Measurements from ENCODE around the gene TUT4.
"Not testable (repeated sequence)": the region's sequence is repeated elsewhere in the genome, so short reads cannot be mapped to it uniquely, and the experiment has no call there.

Gene TUT4

GRCh38 chr1:52592637-52593323 lies 39.9 kb upstream of the TUT4 start:
- H3K27me3 ChIP-seq (ENCODE audit: control insufficient read depth, insufficient read depth, low read length) = no peaks in the 10 kb centered on the region
- no peaks in the 10 kb centered on the region for H3K9me3 ChIP-seq (ENCODE audit: control insufficient read depth, insufficient read depth, low read length)
- H3K9ac ChIP-seq (ENCODE audit: low read depth, low read length) = no peak overlapping the region
- H3K4me3 ChIP-seq (ENCODE audit: low read depth, low read length) = no peak overlapping the region
- no peak overlapping the region for H3K27ac ChIP-seq (ENCODE audit: low read depth, low read length)
- no peaks in the 10 kb centered on the region for H3K36me3 ChIP-seq (ENCODE audit: control insufficient read depth, insufficient read depth, low read length)
- peaks cover 6% of the 10 kb centered on the region for H3K4me1 ChIP-seq (ENCODE audit: control insufficient read depth, insufficient read depth, low read length)

DNA sequence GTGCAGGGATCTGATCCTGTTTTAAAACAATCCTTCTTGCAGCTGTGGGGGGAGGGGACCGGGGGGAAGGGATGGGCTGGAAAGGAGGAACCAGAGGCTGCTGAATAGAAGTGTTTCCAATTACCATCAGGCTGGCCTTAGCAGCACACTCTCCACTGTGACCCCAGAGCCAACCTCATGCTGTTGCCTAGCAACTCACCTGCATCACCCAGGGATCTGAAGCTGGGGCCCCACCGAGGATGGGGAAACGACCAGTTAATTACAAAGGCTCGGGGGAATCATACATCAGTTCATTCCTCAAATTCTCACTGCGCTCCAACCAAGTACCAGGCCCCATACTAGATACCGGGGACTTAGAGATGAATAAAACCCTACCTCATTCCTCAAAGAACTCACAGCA lies 37.4 kb upstream of the TUT4 start:
- Histone ChIP-seq H3K4me3 (ENCODE audit: low read depth, low read length) (no peak overlapping the region), H3K9me3 (ENCODE audit: control insufficient read depth, insufficient read depth, low read length) (no peaks in the 10 kb centered on the region), H3K36me3 (ENCODE audit: control insufficient read depth, insufficient read depth, low read length) (no peaks in the 10 kb centered on the region), H3K9ac (ENCODE audit: low read depth, low read length) (no peak overlapping the region), H3K4me1 (ENCODE audit: control insufficient read depth, insufficient read depth, low read length) (peaks cover 6% of the 10 kb centered on the region), H3K27ac (ENCODE audit: low read depth, low read length) (no peak overlapping the region), H3K27me3 (ENCODE audit: control insufficient read depth, insufficient read depth, low read length) (no peaks in the 10 kb centered on the region)

GRCh38 chr1:52588535-52588934 lies 35.6 kb upstream of the TUT4 start:
- no peaks in the 10 kb centered on the region for H3K36me3 ChIP-seq (ENCODE audit: control insufficient read depth, insufficient read depth, low read length)
- H3K9ac ChIP-seq (ENCODE audit: low read depth, low read length) = no peak overlapping the region
- H3K4me1 ChIP-seq (ENCODE audit: control insufficient read depth, insufficient read depth, low read length) = peaks cover 6% of the 10 kb centered on the region
- H3K27me3 ChIP-seq (ENCODE audit: control insufficient read depth, insufficient read depth, low read length) = no peaks in the 10 kb centered on the region
- H3K9me3 ChIP-seq (ENCODE audit: control insufficient read depth, insufficient read depth, low read length) = no peaks in the 10 kb centered on the region
- no peak overlapping the region for H3K27ac ChIP-seq (ENCODE audit: low read depth, low read length)
- no peak overlapping the region for H3K4me3 ChIP-seq (ENCODE audit: low read depth, low read length)

DNA sequence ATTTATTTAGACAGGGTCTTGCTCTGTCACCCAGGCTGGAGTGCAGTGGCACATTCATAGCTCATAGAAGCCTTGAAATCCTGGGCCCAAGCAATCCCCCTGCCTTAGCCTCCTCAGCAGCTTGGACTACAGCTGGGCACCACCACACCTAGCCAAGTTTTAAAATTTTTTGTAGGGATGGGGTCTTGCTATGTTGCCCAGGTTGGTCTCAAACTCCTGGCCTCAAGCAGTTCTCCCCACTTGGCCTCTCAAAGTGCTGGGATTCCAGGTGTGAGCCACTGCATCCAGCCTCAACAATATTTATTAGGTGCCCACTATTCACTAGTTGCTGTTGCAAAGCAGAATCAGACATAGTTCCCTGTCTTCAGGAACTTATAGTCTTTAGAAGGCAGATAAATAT lies 35.1 kb upstream of the TUT4 start:
- Histone ChIP-seq H3K9me3 (ENCODE audit: control insufficient read depth, insufficient read depth, low read length) (no peaks in the 10 kb centered on the region), H3K36me3 (ENCODE audit: control insufficient read depth, insufficient read depth, low read length) (no peaks in the 10 kb centered on the region), H3K4me1 (ENCODE audit: control insufficient read depth, insufficient read depth, low read length) (peaks cover 6% of the 10 kb centered on the region), H3K9ac (ENCODE audit: low read depth, low read length) (no peak overlapping the region), H3K4me3 (ENCODE audit: low read depth, low read length) (no peak overlapping the region), H3K27ac (ENCODE audit: low read depth, low read length) (no peak overlapping the region), H3K27me3 (ENCODE audit: control insufficient read depth, insufficient read depth, low read length) (no peaks in the 10 kb centered on the region)

DNA sequence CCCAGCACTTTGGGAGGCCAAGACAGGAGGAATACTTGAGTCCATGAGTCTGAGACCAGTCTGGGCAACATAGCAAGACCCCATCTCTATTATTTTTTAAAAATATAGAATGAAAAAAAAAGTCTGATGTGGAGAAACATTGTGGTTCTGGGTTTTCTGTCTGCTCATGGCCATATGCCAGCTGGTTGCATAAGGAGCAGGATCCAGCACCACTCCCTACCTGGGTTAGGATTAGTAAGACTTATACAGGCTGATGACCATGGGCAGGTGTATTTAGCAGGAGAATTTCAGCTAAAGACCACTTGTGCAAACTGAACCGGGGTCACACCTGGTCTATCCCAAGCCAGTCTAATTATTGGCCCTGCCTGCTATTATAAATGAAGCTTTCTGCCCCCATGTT lies 32.6 kb upstream of the TUT4 start:
- Histone ChIP-seq H3K36me3 (ENCODE audit: control insufficient read depth, insufficient read depth, low read length) (no peaks in the 10 kb centered on the region), H3K4me3 (ENCODE audit: low read depth, low read length) (no peak overlapping the region), H3K9ac (ENCODE audit: low read depth, low read length) (no peak overlapping the region), H3K27ac (ENCODE audit: low read depth, low read length) (no peak overlapping the region), H3K27me3 (ENCODE audit: control insufficient read depth, insufficient read depth, low read length) (no peaks in the 10 kb centered on the region), H3K4me1 (ENCODE audit: control insufficient read depth, insufficient read depth, low read length) (peaks cover 6% of the 10 kb centered on the region), H3K9me3 (ENCODE audit: control insufficient read depth, insufficient read depth, low read length) (no peaks in the 10 kb centered on the region)

- no peak overlapping the region for H3K9ac ChIP-seq (ENCODE audit: low read depth, low read length)
- no peaks in the 10 kb centered on the region for H3K9me3 ChIP-seq (ENCODE audit: control insufficient read depth, insufficient read depth, low read length)
- H3K27ac ChIP-seq (ENCODE audit: low read depth, low read length) = no peak overlapping the region
- H3K4me1 ChIP-seq (ENCODE audit: control insufficient read depth, insufficient read depth, low read length) = no peaks in the 10 kb centered on the region
- H3K27me3 ChIP-seq (ENCODE audit: control insufficient read depth, insufficient read depth, low read length) = no peaks in the 10 kb centered on the region
- no peak overlapping the region for H3K4me3 ChIP-seq (ENCODE audit: low read depth, low read length)
- H3K36me3 ChIP-seq (ENCODE audit: control insufficient read depth, insufficient read depth, low read length) = no peaks in the 10 kb centered on the region
These were observed 29.3 kb upstream of the TUT4 start for GRCh38 chr1:52582116-52582696.

DNA sequence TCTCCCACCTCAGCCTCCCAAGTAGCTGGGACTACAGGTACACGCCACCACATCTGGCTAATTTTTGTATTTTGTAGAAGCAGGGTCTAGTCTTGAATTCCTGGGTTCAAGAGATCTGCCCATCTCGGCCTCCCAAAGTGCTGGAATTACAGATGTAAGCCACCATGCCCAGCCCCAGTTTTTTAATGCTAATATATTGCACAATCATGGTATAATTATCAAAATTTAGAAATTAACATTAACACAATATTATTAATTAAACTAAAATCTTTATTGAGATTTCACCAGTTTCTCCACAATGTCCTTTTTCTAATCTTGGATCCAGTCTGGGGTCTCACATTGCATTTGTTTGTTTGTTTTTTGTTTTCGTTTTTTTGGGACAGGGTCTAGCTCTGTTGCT lies 27.4 kb upstream of the TUT4 start:
- no peaks in the 10 kb centered on the region for H3K4me1 ChIP-seq (ENCODE audit: control insufficient read depth, insufficient read depth, low read length)
- H3K36me3 ChIP-seq (ENCODE audit: control insufficient read depth, insufficient read depth, low read length) = no peaks in the 10 kb centered on the region
- no peak overlapping the region for H3K4me3 ChIP-seq (ENCODE audit: low read depth, low read length)
- no peaks in the 10 kb centered on the region for H3K9me3 ChIP-seq (ENCODE audit: control insufficient read depth, insufficient read depth, low read length)
- H3K27me3 ChIP-seq (ENCODE audit: control insufficient read depth, insufficient read depth, low read length) = no peaks in the 10 kb centered on the region
- H3K9ac ChIP-seq (ENCODE audit: low read depth, low read length) = no peak overlapping the region
- H3K27ac ChIP-seq (ENCODE audit: low read depth, low read length) = no peak overlapping the region

- H3K27me3 ChIP-seq (ENCODE audit: control insufficient read depth, insufficient read depth, low read length) = no peaks in the 10 kb centered on the region
- no peak overlapping the region for H3K27ac ChIP-seq (ENCODE audit: low read depth, low read length)
- no peaks in the 10 kb centered on the region for H3K9me3 ChIP-seq (ENCODE audit: control insufficient read depth, insufficient read depth, low read length)
- no peak overlapping the region for H3K4me3 ChIP-seq (ENCODE audit: low read depth, low read length)
- no peaks in the 10 kb centered on the region for H3K36me3 ChIP-seq (ENCODE audit: control insufficient read depth, insufficient read depth, low read length)
- no peak overlapping the region for H3K9ac ChIP-seq (ENCODE audit: low read depth, low read length)
- H3K4me1 ChIP-seq (ENCODE audit: control insufficient read depth, insufficient read depth, low read length) = no peaks in the 10 kb centered on the region
These were observed 26.5 kb upstream of the TUT4 start for GRCh38 chr1:52579415-52579814.

DNA sequence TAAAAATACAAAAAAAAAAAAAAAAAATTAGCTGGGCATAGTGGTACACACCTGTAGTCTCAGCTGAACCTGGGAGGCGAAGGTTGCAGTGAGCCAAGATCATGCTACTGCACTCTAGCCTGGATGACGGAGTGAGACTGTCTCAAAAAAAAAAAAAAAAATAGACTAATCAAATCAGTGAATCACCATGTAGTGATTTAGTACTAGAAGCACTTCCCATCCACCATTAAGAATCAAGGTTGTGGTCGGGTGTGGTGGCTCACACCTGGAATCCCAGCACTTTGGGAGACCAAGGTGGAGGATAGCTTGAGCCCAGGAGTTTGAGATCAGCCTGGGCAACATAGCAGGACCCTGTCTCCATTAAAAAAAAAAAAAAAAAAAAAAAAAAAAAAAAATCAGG lies 25.2 kb upstream of the TUT4 start:
- not testable (repeated sequence) for H3K9ac ChIP-seq (ENCODE audit: low read depth, low read length); H3K36me3 ChIP-seq (ENCODE audit: control insufficient read depth, insufficient read depth, low read length); H3K9me3 ChIP-seq (ENCODE audit: control insufficient read depth, insufficient read depth, low read length); H3K27me3 ChIP-seq (ENCODE audit: control insufficient read depth, insufficient read depth, low read length); H3K4me3 ChIP-seq (ENCODE audit: low read depth, low read length); H3K4me1 ChIP-seq (ENCODE audit: control insufficient read depth, insufficient read depth, low read length); H3K27ac ChIP-seq (ENCODE audit: low read depth, low read length)

GRCh38 chr1:52576074-52576473 lies 23.2 kb upstream of the TUT4 start:
- Histone ChIP-seq H3K36me3 (ENCODE audit: control insufficient read depth, insufficient read depth, low read length) (no peaks in the 10 kb centered on the region), H3K27ac (ENCODE audit: low read depth, low read length) (no peak overlapping the region), H3K4me1 (ENCODE audit: control insufficient read depth, insufficient read depth, low read length) (no peaks in the 10 kb centered on the region), H3K27me3 (ENCODE audit: control insufficient read depth, insufficient read depth, low read length) (no peaks in the 10 kb centered on the region), H3K9ac (ENCODE audit: low read depth, low read length) (no peak overlapping the region), H3K9me3 (ENCODE audit: control insufficient read depth, insufficient read depth, low read length) (no peaks in the 10 kb centered on the region), H3K4me3 (ENCODE audit: low read depth, low read length) (no peak overlapping the region)

DNA sequence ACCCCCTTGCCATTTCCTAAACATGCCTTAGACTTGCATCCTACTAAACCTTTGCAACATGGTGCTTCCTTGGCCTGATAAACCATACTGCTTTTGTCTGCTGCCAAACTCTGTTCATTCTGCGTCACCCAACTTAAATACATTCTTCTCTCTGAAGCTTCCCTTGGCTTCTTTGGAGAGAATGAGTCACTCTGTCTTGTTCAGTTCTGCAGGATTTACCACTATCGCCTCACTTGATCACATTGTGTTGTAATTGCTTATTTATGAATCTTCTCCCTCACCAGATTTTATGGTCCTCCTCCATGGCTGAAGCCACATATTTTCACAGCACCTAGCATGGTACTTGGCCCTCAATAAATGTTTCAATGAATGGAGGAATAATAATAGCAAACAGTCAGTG lies 21.7 kb upstream of the TUT4 start:
- no peak overlapping the region for H3K4me3 ChIP-seq (ENCODE audit: low read depth, low read length)
- no peaks in the 10 kb centered on the region for H3K27me3 ChIP-seq (ENCODE audit: control insufficient read depth, insufficient read depth, low read length)
- no peaks in the 10 kb centered on the region for H3K9me3 ChIP-seq (ENCODE audit: control insufficient read depth, insufficient read depth, low read length)
- no peak overlapping the region for H3K27ac ChIP-seq (ENCODE audit: low read depth, low read length)
- no peak overlapping the region for H3K9ac ChIP-seq (ENCODE audit: low read depth, low read length)
- no peaks in the 10 kb centered on the region for H3K4me1 ChIP-seq (ENCODE audit: control insufficient read depth, insufficient read depth, low read length)
- H3K36me3 ChIP-seq (ENCODE audit: control insufficient read depth, insufficient read depth, low read length) = no peaks in the 10 kb centered on the region
